K562 (cell line): ENCODE data around the gene VPS33A. TPM values are rescaled to one million over a fixed set of nuclear protein-coding genes. Genes with fewer than 3 reads are reported as not detected.
A peak's percentile ranks its signal among the peaks of the same experiment; 100 is the strongest.

ENCODE experiments used
- ARID4B ChIP-seq: sonication (generic); formaldehyde crosslinking; IDR thresholded peaks from 2 replicates; pipeline ENCODE4 v1.8.0; 2022; ENCODE audit warnings: mild to moderate bottlenecking, missing genetic modification reagents
- BCLAF1 ChIP-seq, 2 experiments: fragments of 450-650 bp in 1 of 2; IDR thresholded peaks; 2 replicates each; pipeline ENCODE4 v1.6.1; 2011 to 2017; ENCODE audit warnings: low read depth in 2 of 2, antibody characterized with exemption in 1 of 2, borderline replicate concordance in 1 of 2, low read length in 1 of 2, mild to moderate bottlenecking in 1 of 2, mixed read lengths in 1 of 2; ENCODE audit not compliant: control insufficient read depth in 1 of 2
- CBX2 ChIP-seq: fragments of 200-600 bp; sonication (generic); IDR thresholded peaks from one replicate; pipeline ENCODE4 v1.6.1; 2012; ENCODE audit warnings: mild to moderate bottlenecking, low read length, inconsistent platforms; ENCODE audit not compliant: insufficient read depth, poor library complexity, severe bottlenecking
- CBX3 ChIP-seq, 2 experiments: IDR thresholded peaks; 1 replicate in 1 of 2; 2 replicates in 1 of 2; pipeline ENCODE4 v1.6.1; 2012; ENCODE audit warnings: inconsistent platforms in 2 of 2, low read length in 2 of 2, borderline replicate concordance in 1 of 2, control low read depth in 1 of 2
- E2F6 ChIP-seq, 2 experiments: IDR thresholded peaks; 2 replicates each; pipeline ENCODE4 v1.6.1; 2011; ENCODE audit warnings: borderline replicate concordance in 1 of 2, control low read depth in 1 of 2, low read depth in 1 of 2, low read length in 1 of 2, mild to moderate bottlenecking in 1 of 2, mixed read lengths in 1 of 2, moderate library complexity in 1 of 2; ENCODE audit not compliant: insufficient read depth in 1 of 2, insufficient read length in 1 of 2, poor library complexity in 1 of 2, severe bottlenecking in 1 of 2; ENCODE audit errors: extremely low read depth in 1 of 2
- MCM7 ChIP-seq, 2 experiments: fragments of 450-650 bp; IDR thresholded peaks; 2 replicates each; pipeline ENCODE4 v1.6.1; 2016 to 2018
- MEF2D ChIP-seq: conservative IDR thresholded peaks from 2 replicates; pipeline ENCODE4 v1.6.1; 2016; ENCODE audit warnings: low read depth, missing genetic modification characterization, missing compliant biosample characterization
- NEUROD1 ChIP-seq: fragments of 150-350 bp; IDR thresholded peaks from 2 replicates; pipeline ENCODE4 v1.6.1; 2014; ENCODE audit warnings: borderline replicate concordance, low read length, low read depth; ENCODE audit not compliant: partially characterized antibody
- RBM34 ChIP-seq: fragments of 200-400 bp; formaldehyde crosslinking; IDR thresholded peaks from 2 replicates; pipeline ENCODE4 v1.6.1; 2018; ENCODE audit warnings: low read length, borderline replicate concordance; ENCODE audit not compliant: insufficient read depth
- SMAD4 ChIP-seq: fragments of 250-450 bp; sonication (Bioruptor Pico); conservative IDR thresholded peaks from 2 replicates; pipeline ENCODE4 v1.8.0; 2021; ENCODE audit warnings: inconsistent platforms, mild to moderate bottlenecking, moderate library complexity
- THAP7 ChIP-seq: fragments of 250-450 bp; sonication (Bioruptor Pico); IDR thresholded peaks from 2 replicates; pipeline ENCODE4 v1.5.0; 2021
- YBX1 ChIP-seq: fragments of 450-650 bp; IDR thresholded peaks from 2 replicates; pipeline ENCODE4 v1.7.1; 2016; ENCODE audit warnings: mild to moderate bottlenecking
- ZFP91 ChIP-seq: sonication (generic); formaldehyde crosslinking; IDR thresholded peaks from 2 replicates; pipeline ENCODE4 v1.8.0; 2022; ENCODE audit warnings: mild to moderate bottlenecking, missing genetic modification reagents
- ZNF316 ChIP-seq: fragments of 450-650 bp; IDR thresholded peaks from 2 replicates; pipeline ENCODE4 v1.6.1; 2016
- ZNF431 ChIP-seq: sonication (generic); formaldehyde crosslinking; IDR thresholded peaks from 2 replicates; pipeline ENCODE4 v1.8.0; 2022; ENCODE audit warnings: mild to moderate bottlenecking, missing genetic modification reagents
- polyA plus RNA-seq, 8 experiments: library from polyadenylated mRNA; depleted of rRNA in 4 of 8; stranded (reverse) in 5 of 8; unstranded in 3 of 8; fragments of >200 nt; fragmentation: Nextera tagmentation in 2 of 8; fragmentation: Illumina TruSeq in 1 of 8; extraction: Ambion mirVana in 2 of 8; extraction: Trizol in 1 of 8; gene quantifications; 2 replicates each; pipeline versions ENCODE4 v1.2.1 to v1.2.3, GENCODE V29; 2011 to 2014; ENCODE audit warnings: inconsistent platforms in 1 of 8, missing spikeins in 1 of 8
- total RNA-seq, 7 experiments: library from RNA; depleted of rRNA in 6 of 7; stranded (reverse); fragments of >200 nt in 6 of 7; fragmentation: Illumina TruSeq in 2 of 7; extraction: Trizol in 2 of 7; gene quantifications; 2 replicates each; pipeline versions ENCODE4 v1.2.1 to v1.2.3, GENCODE V29; 2011 to 2021; ENCODE audit warnings: low replicate concordance in 1 of 7

The VPS33A gene
- total and polyA plus RNA-seq, 9 of the 15 experiments (the other 6 are each of a cell fraction or from before 2014, with no cell fraction given), result 10.6 to 34.3 (median 25.3) TPM

GRCh38 chr12:122266230-122266901 lies at the start of gene VPS33A (continued):
- TF ChIP-seq E2F6 (IDR thresholded peaks at IDR 0.05; ENCODE audit: borderline replicate concordance in 1 of 2, extremely low read depth in 1 of 2, insufficient read depth in 1 of 2, insufficient read length in 1 of 2, low read depth in 1 of 2, low read length in 1 of 2, poor library complexity in 1 of 2, severe bottlenecking in 1 of 2) (peak; percentile 52 to 76), RBM34 (no peak), CBX3 (IDR thresholded peaks at IDR 0.05; ENCODE audit: borderline replicate concordance in 1 of 2, low read length in 2 of 2) (no peak; a peak in 1 of 3 replicates), MCM7 (IDR thresholded peaks at IDR 0.05) (no peak), YBX1 (no peak), ARID4B (CRISPR knock-in tag) (peak; percentile 100), ZNF431 (CRISPR knock-in tag) (peak; percentile 80; the same call in 1 of the 2 replicates), MEF2D (tag) (peak; percentile 81), NEUROD1 (peak; percentile 74), BCLAF1 (IDR thresholded peaks at IDR 0.05; ENCODE audit: borderline replicate concordance in 1 of 2, control insufficient read depth in 1 of 2, low read depth in 2 of 2, low read length in 1 of 2) (no peak), THAP7 (CRISPR knock-in tag) (no peak), SMAD4 (peak; percentile 68; the same call in 1 of the 2 replicates), ZNF316 (no peak), CBX2 (no peak), ZFP91 (peak; percentile 60; the same call in 1 of the 2 replicates)
